GM19468 (cell line): ENCODE data around the gene CCDC43.
"Not testable (repeated sequence)": the region's sequence is repeated elsewhere in the genome, so short reads cannot be mapped to it uniquely, and the experiment has no call there.

Experiments
- ATAC-seq: cut with Tn5 transposase; IDR thresholded peaks from one replicate; pipeline ENCODE4 v1.9.1; 2021; ENCODE audit warnings: mild to moderate bottlenecking, moderate library complexity, moderate number of reproducible peaks; ENCODE audit not compliant: unreplicated experiment; ENCODE audit errors: extremely low read depth

Gene CCDC43

DNA sequence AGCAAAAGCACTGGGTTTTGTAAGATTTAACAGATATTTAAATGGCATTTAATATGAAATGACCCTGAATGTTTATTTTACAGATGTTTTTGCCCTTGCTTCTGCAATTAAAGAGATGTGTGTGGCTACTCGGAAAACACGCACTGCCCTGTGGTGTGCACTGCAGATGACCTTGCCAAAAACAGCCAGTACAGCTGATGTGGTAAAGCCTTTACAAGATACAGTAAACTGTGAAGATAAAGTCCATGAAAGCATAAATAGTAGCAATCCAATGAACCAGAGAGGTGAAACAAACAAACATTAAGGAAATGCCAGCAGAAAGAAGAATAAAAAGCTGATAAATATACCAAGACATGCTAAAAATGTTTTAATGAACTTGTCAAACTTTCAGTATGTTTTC, 15.7 kb downstream of the CCDC43 start:
- ATAC-seq, result no peak

DNA sequence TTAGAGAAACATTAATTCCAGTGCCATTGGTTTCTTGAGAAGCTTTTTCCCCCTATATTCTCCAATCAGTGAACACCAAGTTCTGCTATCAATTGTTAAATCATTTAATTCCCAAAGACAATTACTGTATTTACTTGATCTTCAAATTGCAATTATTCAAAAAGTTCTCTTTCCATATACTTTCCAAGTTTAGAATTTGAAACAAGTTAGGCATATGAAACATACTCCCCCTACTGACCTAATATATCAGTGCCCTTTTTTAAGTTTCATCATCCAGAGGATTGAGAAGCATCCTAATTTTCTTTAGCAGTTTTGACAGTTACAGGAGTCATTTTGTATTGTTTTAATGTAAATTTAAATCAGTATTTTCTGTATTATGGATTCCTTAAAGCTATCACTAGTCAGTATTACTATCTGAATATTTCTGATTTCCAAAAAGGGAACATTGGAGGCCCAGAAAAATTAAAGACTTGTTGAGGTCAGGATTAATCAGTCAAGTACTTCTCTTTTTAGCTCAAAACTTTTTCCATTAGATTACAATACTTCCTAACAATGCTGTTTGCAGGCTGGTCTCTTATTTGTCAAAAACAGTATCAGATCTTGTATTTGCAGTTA, 17.0 kb downstream of the CCDC43 start:
- no peak for ATAC-seq

GRCh38 chr17:44666006-44666405, 23.6 kb downstream of the CCDC43 start:
- ATAC-seq, result no peak

DNA sequence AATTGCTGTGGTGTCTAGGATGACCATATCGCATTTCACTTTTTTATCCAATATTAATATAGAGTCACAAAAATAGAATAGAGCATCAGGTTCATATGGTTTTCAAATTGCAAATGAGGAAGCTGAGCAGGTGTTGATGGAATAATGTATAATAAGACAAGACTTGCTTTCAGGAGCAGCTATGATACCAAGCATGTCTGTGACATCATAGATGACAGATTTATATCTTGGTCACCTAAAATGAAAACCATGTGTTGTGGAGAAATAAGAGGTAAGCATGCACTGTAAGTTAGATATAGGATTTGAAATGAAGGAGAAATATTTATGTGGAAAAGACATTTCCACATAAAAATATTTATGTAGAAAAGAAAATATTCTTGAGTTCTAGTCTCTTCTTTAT, 24.7 kb downstream of the CCDC43 start:
- ATAC-seq, result no peak

DNA sequence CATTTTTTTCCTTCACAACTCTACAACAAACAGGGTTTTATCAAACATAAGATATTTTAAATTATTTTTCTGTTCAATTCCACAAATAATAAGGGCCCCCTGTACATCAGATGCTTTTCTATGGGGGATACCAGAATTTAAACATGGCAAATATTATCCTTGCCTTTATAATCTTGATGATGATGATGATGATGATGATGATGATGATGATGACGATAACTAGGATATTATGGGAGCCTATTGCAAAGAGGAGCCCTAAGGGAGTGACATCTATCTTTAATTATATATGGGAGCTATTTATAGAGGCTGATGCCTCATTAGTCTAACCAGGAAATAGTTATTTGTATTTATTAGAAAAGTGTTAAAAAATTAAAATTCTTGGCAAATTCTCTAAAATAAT, 26.5 kb downstream of the CCDC43 start:
- ATAC-seq, result no peak

DNA sequence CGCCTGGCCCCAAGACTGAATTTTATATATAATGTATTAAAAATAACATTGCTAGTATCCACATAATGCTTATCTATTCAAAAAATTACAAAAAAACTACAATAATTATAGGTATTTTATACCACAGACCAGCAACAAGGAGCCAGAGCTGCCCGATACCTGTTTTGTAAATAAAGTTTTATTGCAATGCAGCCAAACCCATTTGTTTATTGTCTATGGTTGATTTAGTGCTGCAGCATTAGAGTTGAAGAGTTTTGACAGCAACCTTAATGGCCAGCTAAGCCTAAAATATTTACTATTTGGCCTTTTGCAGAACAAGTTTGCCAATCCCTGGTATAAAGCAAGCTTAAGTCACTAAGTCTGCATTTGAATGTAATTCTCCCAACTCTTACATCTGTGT, 27.7 kb downstream of the CCDC43 start:
- no peak for ATAC-seq

- ATAC-seq, result no peak
Measured at GRCh38 chr17:44655983-44656710, 33.4 kb downstream of the CCDC43 start, which contains the start of gene MEIOC. Gene MEIOC (plus strand): TSS chr17:44656468. CDS start chr17:44656614, 146 bp downstream.

- ATAC-seq, result no peak
Measured at GRCh38 chr17:44653954-44654353, 35.6 kb downstream of the CCDC43 start.

- ATAC-seq, result no peak
Measured at GRCh38 chr17:44653384-44653783, 36.2 kb downstream of the CCDC43 start.

GRCh38 chr17:44652727-44653126, 36.8 kb downstream of the CCDC43 start:
- no peak for ATAC-seq

GRCh38 chr17:44651228-44651627, 38.3 kb downstream of the CCDC43 start:
- no peak for ATAC-seq

DNA sequence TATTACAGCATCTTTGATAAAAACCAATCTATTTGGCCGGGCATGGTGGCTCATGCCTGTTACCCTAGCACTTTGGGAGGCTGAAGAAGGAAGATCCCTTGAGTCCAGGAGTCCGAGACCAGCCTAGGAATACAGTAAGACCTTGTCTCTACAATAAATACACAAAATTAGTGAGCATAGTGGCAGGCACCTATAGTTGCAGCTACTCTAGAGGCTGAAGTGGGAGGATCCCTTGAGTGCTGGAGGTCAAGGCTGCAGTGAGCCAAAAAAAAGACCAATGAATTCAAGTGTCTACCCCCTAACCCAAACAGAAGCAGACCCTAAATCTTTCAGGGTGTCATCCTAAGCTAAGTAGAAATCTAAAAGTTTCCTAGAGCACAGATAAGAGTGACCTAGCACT, 40.6 kb downstream of the CCDC43 start:
- no peak for ATAC-seq

- no peak for ATAC-seq
Measured at GRCh38 chr17:44647736-44648135, 41.8 kb downstream of the CCDC43 start.

- no peak for ATAC-seq
Measured at GRCh38 chr17:44646280-44646679, 43.3 kb downstream of the CCDC43 start.

DNA sequence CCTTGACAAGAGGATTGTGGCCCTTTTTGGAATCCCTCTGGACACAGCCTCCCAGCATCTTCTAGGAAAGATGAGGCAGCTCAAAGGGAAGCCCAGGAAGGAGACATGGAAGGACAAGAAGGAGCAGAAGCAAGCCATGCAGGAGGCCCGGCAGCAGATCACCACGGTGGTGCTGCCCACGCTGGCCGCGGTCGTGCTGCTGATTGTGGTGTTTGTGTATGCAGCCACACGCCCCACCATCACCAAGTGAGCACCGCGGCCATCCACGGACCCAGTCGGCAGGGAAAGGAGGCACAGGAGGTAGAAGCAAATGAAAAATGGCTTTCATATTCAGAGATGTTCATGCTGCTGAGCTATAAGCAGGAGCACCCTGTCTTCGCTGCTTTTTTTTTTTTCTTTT, 44.2 kb downstream of the CCDC43 start:
- no peak for ATAC-seq

- ATAC-seq, result no peak
Measured at GRCh38 chr17:44642834-44643233, 46.7 kb downstream of the CCDC43 start.

- ATAC-seq, result no peak
Measured at GRCh38 chr17:44637066-44637465, 52.5 kb downstream of the CCDC43 start.

- ATAC-seq, result no peak
Measured at GRCh38 chr17:44636562-44636961, 53.0 kb downstream of the CCDC43 start.

GRCh38 chr17:44634401-44634800, 55.2 kb downstream of the CCDC43 start:
- not testable (repeated sequence) for ATAC-seq

GRCh38 chr17:44633998-44634397, 55.6 kb downstream of the CCDC43 start:
- no peak for ATAC-seq

- ATAC-seq, result no peak
Measured at GRCh38 chr17:44630703-44631102, 58.9 kb downstream of the CCDC43 start.

GRCh38 chr17:44629314-44629713, 60.3 kb downstream of the CCDC43 start:
- no peak for ATAC-seq
